NCI-H146 treated with DMSO at 0.1 percent for 48 hours (cell line): ENCODE measurements around the gene HSPBP1.
A peak's percentile ranks its signal among the peaks of the same experiment; 100 is the strongest.

ENCODE experiments used
- DNase-seq: peaks from one replicate; lab custom pipeline; 2025; ENCODE audit not compliant: unreplicated experiment; lab: John Stamatoyannopoulos, UW

The HSPBP1 gene

GRCh38 chr19:55256562-55257460 lies 23.1 kb downstream of the HSPBP1 start:
- no peak for DNase-seq

DNA sequence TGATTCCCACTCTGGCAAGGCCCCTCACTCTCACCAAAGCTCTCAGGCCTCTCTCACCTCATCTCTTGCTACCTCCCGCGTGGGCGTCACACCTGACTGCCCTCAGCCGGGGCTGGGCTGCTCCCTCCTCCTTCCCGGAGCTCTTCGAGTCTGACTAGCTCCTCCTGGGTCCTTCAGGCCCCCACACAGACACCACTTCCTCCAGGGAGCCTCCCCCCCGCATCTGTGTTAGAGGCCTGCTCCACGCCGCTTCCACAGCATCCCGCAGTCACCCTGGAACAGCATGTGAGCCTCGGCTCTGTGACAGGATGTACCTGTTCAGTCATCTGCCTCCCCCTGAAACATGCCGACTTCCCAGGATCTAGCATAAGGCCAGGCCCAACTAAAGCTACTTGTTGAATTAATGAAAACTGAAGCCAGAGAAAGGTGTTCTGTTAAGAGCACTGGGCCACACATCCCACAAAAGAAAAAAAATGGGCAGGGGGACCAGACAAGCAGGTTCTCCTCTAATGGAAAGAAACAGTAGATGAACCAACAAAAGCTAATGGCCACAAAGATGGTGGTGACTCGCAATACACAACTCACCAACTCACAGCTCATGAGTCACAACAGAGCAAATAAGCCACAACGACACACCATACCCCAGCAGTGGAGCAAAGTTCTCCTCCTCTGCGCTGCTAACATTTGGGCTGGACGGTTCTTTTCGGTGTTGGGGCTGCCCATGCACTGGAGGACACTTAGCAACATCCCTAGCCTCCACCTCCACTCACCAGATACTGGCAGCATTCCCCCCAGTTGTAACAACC lies 24.1 kb downstream of the HSPBP1 start:
- DNase-seq, result no peak

GRCh38 chr19:55254625-55254977 lies 25.3 kb downstream of the HSPBP1 start:
- DNase-seq, result no peak

DNA sequence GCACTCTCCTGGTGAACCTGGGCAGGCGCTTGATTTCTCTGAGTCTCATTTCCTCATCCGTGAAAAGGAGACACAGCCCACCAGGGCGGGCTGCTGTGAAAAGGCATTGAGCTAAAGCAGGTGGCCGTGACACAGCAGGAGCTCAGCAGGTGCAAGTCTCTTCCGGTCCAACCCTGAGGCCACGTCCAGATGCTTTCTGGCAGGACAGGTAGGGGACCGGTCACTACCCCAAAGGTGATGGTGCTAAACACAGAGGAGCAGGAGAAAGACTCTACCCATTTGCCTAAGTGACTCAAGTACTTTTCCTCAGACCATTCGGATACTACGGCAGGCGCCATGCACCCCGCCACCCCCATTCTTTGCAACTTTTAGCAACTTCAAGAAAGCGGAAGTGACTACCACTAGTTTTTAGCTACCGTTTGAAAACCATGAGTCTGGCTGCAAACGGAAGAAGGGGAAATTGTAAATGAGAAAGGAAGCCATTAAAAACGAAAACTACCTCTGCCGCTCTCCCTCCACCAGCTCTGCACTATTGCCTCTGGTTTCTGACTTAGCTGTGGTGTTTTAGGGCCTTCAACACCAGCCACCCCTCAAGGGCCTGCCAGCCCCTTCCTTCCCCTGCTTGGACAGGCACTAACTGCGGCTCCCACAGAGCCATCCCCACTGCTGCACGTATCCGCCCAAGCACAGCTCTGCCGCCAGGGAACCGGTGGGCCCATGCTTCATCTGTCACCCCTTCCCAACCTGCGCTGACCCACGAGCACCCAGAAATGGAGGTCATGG lies 25.9 kb downstream of the HSPBP1 start:
- peak; percentile 90 for DNase-seq

GRCh38 chr19:55252760-55253663 lies 26.9 kb downstream of the HSPBP1 start:
- no peak for DNase-seq

- DNase-seq, result no peak
Measured at GRCh38 chr19:55251341-55252081, 28.4 kb downstream of the HSPBP1 start.

DNA sequence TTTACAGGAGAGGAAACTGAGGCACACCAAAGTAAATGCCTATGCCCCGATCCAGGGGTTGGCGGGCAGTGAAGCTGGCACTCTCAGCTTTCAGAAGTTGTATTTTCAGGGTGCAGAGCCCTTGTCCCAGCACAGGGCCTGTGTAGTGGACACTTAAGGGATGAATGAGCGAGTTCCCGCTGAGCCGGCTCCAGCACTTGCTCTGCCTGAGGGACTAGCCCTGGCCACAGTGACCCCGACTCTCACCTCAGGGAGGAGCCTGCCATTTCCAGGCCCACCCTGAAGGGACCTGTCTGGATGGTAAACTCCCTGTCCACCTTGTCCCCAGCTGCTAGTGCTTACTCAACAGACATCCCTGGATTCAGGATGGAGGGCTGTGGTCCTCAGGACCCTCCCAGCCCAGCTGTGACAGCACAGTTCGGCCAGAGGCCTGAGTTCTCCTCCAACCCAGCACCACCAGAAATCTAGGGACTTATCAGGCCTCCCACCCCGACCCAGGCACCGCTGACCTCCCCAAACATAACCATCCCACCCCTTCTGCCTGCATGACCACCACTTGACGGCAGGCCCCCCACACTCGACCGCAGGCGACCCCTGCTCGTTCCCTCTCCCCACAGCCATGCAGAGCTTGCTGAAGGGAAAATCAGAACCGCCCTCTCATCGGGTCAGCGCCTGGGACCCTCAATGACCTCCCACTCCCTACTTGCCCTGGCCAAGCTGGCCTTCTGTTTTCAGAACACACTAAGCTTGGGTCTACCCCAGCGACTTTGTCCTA lies 29.5 kb downstream of the HSPBP1 start:
- DNase-seq, result no peak

GRCh38 chr19:55249841-55250240 lies 30.1 kb downstream of the HSPBP1 start:
- DNase-seq, result no peak

GRCh38 chr19:55248704-55249103 lies 31.2 kb downstream of the HSPBP1 start:
- no peak for DNase-seq

DNA sequence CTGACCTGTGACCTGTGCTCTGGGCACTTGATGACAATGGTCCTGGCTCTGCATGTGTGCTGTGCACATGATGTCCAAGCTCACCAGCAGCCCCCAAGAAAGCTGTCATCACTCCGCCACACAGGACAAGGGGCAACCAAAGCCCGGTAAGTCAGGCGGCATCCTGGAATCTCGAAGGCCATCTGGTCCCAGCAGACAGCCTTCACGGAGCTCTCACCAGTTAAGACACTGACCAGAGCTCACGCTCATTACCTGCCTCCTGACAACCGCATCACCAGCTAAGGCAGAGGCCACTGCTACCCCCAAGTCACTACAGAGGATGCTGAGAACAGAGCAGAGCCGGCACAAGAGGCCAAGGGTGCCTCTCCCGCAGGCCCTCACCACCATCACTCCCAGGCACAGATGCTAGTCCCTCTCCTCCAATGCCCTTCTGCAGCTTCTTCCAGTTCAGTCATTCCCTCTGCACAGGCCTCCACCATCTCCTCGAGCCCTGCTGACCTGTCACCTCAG lies 31.7 kb downstream of the HSPBP1 start:
- no peak for DNase-seq

DNA sequence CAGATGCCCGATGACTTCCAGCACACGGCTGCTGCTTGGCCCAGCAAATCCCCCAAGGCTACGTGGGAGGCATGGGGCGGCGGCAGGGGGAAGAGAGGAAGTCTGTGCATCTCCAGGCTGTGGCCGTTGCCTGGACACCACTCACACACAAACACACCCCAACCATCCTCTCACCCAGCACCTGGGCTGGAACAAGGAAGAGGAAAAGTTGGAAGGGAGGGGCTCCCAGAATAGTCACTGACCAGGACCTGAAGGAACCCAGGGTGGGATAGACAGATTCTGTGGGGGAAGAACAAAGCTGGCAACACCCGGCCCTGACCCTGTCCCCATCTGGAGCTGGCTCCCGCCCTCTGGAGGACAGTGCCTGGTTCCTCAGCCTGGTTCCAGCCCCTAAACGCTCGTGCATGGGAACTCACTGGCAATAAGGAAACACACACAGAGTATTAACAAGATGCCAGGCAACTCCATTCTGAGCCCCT lies 32.2 kb downstream of the HSPBP1 start:
- no peak for DNase-seq

GRCh38 chr19:55246462-55247451 lies 33.2 kb downstream of the HSPBP1 start:
- DNase-seq, result no peak

DNA sequence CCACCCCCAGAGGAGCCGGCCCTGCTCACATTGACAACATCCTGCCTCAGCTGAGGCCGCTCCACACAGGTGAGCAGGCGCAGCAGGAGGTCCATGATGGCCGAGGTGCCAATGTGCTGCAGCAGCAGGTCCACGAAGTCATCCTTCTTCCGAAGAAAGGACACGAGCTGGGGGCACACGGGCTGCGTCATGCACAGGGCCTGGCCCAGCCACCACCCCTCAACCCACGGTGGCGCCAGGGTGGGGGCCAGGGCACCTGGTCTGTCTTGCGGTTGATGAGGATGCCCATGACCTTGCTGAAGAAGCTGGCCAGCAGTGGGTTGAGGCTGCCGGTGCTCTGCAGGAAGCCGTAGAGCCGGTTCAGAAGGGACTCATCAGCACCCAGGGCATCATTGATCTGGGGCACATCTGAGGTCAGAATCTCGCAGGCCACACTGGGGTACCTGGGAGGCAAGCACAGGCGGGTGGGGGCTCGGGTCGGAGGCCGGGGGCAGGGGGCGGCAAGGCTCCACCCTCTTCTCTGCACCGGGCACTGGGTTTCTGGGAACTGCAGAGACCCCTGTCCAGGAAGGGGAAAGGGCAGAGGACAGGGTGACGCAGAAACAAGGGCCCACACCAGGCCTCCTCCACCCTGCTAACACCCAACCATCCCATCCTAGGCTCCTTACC lies 34.5 kb downstream of the HSPBP1 start:
- DNase-seq, result no peak

DNA sequence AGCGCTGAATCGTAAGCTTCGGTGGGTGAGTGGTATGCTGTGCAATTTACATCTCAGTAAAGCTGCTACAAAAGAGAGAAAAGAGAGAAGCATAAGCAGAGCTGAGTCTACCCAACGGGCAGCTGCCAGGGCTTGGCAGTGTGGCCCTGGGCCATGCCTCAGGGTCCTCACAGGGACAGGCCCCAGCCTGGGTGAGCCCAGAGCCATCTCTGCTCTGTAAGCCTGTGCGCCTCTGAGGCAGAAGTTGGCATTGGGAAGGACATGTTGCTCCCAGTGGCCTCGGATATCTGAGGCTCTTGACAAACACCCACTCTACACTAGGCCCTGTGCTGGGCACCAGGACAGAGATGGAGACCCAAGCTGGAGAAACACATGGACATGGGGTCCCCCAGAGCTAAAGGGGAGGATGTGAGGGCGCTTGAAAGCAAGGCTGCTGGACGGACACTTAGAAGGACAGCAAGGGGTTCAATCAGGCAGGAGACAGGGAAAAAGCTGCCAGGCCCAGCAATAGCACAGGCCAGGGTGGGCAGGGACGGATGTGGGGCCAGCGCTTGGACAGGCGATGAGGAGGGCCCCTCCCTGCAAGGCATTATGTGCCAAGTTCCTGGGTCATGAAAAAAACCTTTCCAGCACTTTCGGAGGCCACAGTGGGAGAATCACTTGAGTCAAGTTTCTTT lies 35.8 kb downstream of the HSPBP1 start:
- DNase-seq, result no peak

DNA sequence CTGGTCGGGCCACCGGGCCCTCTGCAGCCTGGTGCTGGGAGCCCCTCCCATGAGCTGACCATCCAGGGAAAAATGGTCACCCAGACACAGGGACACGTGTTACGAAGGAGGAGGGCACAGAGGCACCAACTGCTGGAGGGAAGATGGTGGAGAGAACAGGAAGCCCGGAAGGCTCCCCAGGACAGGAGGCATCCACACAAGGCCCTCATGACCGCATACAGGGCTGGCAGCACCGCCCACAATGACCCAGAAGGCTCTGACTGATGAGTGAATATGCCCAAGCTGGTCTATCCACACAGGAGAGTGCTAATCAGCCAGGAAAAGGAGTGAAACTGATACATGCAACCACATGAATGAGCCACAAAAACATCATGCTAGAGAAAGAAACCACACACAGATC lies 37.4 kb downstream of the HSPBP1 start:
- no peak for DNase-seq

DNA sequence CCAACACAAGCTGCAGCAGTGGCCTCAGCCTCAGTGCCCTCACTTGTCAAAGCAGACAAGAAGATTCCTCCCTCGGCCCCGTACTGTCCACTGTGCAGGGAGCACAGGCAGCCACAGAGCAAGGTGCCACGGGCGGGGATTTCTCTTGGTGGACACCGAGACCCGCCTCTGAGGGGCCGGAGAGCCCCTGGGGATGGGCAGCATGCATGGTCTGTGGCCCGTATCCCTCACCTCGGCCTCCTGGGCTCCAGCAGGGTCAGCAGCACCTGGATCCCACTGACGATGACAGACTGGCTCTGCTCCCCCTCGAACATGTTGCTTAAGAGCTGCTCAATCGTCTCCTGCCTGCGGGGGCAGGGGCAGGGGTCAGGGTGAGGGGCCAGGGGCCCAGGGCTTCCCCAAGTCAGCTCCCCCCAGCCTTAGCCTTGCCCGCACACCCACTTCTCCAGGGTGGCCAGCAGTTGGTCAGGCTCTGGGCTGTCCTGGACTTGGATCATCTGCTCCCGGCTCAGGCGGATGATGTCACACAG lies 37.9 kb downstream of the HSPBP1 start:
- DNase-seq, result no peak
